OCI-LY3 (cell line): ENCODE results near the gene E2F1.

Experiments used
- EZH2phosphoT487 ChIP-seq: fragments of 200-600 bp; shearing (Covaris generic); IDR thresholded peaks from 2 replicates; pipeline ENCODE4 v1.6.1; 2018; ENCODE audit warnings: antibody characterized with exemption, mixed run types, low read depth
- TF ChIP-seq, protein P1 (sequence below): fragments of 200-600, 300-600 bp; sonication (generic); IDR thresholded peaks from 2 replicates; pipeline ENCODE4 v1.5.1; 2014; ENCODE audit warnings: antibody characterized with exemption, low read length, low read depth

DNA sequence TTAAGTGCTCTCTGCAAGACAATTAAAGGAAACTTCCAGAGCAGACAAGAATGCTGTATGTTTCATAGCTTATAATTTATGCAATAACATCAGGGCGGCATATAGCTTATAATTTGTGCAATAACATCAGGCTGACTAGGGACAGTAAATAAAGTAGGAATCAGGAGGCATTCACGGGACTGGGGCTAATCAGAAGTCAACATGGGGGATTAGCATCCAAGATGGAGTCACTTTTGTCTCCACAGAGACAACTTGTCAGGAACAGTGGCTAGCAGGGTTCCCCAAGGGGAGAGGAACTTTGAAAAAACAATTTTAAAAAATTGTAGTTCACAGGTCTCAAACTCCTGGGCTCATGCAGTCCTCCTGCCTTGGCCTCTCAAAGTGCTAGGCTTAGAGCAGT lies 42.3 kb upstream of the E2F1 start:
- TF ChIP-seq, protein P1, sequence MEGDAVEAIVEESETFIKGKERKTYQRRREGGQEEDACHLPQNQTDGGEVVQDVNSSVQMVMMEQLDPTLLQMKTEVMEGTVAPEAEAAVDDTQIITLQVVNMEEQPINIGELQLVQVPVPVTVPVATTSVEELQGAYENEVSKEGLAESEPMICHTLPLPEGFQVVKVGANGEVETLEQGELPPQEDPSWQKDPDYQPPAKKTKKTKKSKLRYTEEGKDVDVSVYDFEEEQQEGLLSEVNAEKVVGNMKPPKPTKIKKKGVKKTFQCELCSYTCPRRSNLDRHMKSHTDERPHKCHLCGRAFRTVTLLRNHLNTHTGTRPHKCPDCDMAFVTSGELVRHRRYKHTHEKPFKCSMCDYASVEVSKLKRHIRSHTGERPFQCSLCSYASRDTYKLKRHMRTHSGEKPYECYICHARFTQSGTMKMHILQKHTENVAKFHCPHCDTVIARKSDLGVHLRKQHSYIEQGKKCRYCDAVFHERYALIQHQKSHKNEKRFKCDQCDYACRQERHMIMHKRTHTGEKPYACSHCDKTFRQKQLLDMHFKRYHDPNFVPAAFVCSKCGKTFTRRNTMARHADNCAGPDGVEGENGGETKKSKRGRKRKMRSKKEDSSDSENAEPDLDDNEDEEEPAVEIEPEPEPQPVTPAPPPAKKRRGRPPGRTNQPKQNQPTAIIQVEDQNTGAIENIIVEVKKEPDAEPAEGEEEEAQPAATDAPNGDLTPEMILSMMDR: no peak
- TF ChIP-seq EZH2phosphoT487: no peak
